ENCODE results near the gene FSTL1.

FSTL1 gene

GRCh38 chr3:120438665-120439370 is 12.0 kb downstream of the FSTL1 start:
- DNase-seq = no peak

- no peak for DNase-seq
These were observed 12.6 kb downstream of the FSTL1 start for GRCh38 chr3:120438216-120438615.

- no peak for DNase-seq
These were observed 13.2 kb downstream of the FSTL1 start for GRCh38 chr3:120437559-120437958.

- no peak for DNase-seq
These were observed 14.2 kb downstream of the FSTL1 start for GRCh38 chr3:120436523-120437050.

- no peak for DNase-seq
These were observed 15.2 kb downstream of the FSTL1 start for GRCh38 chr3:120435621-120436020.

- no peak for DNase-seq
These were observed 17.0 kb downstream of the FSTL1 start for GRCh38 chr3:120433662-120434331.

GRCh38 chr3:120432150-120432860 is 18.5 kb downstream of the FSTL1 start:
- no peak for DNase-seq

- DNase-seq = no peak
These were observed 20.9 kb downstream of the FSTL1 start for GRCh38 chr3:120429921-120430361.

- DNase-seq = no peak
These were observed 21.9 kb downstream of the FSTL1 start for GRCh38 chr3:120428924-120429323.

- no peak for DNase-seq
These were observed 23.6 kb downstream of the FSTL1 start for GRCh38 chr3:120427201-120427600.

GRCh38 chr3:120425572-120426250 is 25.1 kb downstream of the FSTL1 start:
- no peak for DNase-seq

- DNase-seq = no peak
These were observed 25.7 kb downstream of the FSTL1 start for GRCh38 chr3:120424976-120425570.

GRCh38 chr3:120424506-120424905 is 26.3 kb downstream of the FSTL1 start:
- DNase-seq = no peak

- DNase-seq = no peak
These were observed 27.4 kb downstream of the FSTL1 start for GRCh38 chr3:120423432-120423831.

GRCh38 chr3:120421926-120422325 is 28.9 kb downstream of the FSTL1 start:
- DNase-seq = no peak

GRCh38 chr3:120420928-120421551 is 29.8 kb downstream of the FSTL1 start:
- no peak for DNase-seq

GRCh38 chr3:120420360-120420759 is 30.4 kb downstream of the FSTL1 start:
- DNase-seq = no peak

- no peak for DNase-seq
These were observed 31.0 kb downstream of the FSTL1 start for GRCh38 chr3:120419797-120420196.

GRCh38 chr3:120418866-120419490 is 31.8 kb downstream of the FSTL1 start:
- no peak for DNase-seq

GRCh38 chr3:120418446-120418845 is 32.3 kb downstream of the FSTL1 start:
- DNase-seq = no peak

GRCh38 chr3:120417272-120417911 is 33.4 kb downstream of the FSTL1 start:
- DNase-seq = no peak

Measured in activated gamma-delta T cell (primary cell).